GM21786 (cell line): Measurements from ENCODE around the gene ECHS1.
"Not testable (repeated sequence)": the region's sequence is repeated elsewhere in the genome, so short reads cannot be mapped to it uniquely, and the experiment has no call there.

Experiments used
- ATAC-seq: cut with Tn5 transposase; IDR thresholded peaks from one replicate; pipeline ENCODE4 v1.9.1; 2021; ENCODE audit not compliant: unreplicated experiment

The ECHS1 gene

DNA sequence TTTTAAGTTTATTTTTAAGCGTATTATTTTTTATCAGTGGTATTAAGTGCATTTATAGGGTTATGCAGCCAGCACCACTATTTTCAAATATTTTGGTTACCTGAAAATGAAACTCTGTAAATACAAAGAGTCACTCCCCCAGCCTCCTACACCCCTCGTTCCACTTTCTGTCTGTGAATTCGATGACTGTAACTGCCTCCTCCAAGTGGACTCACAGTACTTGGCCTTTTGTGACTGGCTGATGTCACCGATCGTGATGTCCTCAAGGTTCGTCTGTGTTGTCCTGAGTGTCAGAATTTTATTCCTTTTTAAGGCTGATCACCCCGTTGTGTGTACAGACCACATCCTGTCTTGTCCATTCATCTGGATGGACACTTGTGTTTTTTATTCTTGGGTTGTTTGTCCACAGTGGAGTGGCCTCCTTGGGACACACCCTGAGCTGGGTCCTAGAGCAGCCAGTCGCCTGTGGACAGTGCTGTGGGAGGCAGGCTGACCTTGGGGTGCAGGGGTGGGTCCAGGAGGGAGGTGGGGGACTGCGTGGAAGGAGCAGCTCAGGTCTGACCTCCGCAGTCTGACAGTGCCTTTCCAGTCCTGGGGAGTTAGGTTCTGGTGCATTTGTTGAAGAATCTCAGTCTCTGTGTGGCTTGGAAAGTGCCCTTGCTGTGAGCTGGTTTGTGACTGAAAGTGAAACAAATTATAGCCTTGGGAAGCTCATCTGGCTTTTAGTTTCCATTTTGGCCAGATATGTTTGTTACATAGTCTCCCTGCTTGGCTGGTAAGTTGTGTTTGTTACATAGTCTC is 27.7 kb upstream of the ECHS1 start:
- peak; percentile 76 for ATAC-seq

DNA sequence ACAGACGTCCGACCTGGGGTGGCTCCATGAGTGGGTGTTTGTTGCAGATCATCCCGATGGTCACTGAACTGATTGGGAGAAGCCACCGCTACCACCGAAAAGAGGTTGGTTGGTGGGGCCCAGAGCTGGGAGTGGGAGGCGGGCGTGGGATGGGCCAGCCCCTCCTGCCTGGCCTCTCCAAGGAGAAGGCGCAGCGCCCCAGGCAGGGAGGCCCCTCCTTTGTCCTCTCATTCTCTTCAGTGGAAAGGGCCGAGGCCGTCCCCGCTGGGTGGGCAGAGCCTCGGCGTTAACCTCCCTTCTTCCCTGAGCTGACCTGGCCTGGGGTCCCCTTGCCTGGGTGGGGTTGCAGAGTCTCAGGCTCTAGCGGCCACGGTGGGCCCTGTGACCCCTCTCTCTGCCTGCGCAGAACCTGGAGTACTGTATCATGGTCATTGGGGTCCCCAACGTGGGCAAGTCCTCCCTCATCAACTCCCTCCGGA is 26.0 kb upstream of the ECHS1 start:
- ATAC-seq: no peak

DNA sequence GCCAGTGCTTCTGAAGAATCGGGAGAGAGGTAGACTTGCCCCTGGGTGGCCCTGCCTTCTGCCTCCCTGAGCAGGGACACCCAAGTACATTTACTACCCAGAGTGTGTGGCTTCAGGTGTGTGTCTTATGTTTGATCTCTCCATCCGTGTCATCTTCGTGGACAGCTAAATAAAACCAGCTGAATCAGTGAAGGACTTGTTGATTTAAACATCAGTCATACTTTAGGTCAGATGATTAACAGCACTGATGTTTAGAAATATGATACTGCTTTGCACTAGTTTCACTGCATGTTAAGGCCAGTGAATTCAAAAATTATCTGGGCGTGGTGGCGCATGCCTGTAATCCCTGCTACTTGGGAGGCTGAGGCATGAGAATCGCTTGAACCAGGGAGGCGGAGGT is 24.8 kb upstream of the ECHS1 start:
- no peak for ATAC-seq

DNA sequence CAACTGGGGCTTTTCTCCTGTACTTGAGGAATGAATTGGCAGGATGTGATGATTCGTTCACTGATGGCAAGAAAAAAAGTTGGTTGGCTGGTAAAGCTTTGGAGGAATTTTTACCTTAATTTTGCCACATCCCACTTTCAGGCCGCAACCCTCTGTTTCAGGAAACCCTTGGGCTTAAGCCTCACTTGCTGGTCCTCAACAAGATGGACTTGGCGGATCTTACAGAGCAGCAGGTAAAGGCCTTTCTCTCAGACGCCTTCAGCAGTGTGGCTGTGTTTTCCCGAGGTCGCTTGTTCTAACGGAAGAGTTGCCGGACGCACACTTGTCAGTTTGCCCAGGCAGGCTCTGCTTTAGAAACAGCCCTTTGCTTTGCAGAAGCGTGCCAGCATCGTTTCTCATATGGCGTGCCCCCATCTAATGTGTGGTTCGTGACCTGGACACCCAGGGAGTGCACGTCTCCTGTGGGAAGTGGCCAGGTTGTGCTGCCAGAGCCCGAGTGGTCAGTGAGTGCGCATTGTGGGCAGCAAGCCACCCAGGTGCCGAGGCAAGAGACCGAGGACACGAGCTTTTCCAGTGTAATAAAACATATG is 23.0 kb upstream of the ECHS1 start:
- ATAC-seq: no peak

DNA sequence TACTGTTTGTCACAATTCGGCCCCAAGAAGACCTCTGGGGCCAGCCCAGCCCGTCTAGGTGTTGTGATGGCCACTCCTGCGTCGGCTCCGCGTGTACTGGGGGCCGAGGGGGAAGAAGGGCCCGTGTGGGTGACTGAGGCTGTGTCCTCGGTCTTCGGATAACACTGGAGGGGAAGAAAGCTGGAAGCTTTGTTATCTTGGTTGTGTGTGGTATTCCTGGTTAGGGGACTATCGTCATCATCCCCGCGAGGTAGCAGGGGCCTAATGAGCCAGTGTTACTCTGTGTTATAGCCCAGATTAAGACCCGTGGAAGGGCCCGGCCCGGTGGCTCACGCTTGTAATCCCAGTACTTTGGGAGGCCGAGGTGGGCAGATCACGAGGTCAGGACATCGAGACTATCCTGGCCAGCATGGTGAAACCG is 21.7 kb upstream of the ECHS1 start:
- no peak for ATAC-seq

DNA sequence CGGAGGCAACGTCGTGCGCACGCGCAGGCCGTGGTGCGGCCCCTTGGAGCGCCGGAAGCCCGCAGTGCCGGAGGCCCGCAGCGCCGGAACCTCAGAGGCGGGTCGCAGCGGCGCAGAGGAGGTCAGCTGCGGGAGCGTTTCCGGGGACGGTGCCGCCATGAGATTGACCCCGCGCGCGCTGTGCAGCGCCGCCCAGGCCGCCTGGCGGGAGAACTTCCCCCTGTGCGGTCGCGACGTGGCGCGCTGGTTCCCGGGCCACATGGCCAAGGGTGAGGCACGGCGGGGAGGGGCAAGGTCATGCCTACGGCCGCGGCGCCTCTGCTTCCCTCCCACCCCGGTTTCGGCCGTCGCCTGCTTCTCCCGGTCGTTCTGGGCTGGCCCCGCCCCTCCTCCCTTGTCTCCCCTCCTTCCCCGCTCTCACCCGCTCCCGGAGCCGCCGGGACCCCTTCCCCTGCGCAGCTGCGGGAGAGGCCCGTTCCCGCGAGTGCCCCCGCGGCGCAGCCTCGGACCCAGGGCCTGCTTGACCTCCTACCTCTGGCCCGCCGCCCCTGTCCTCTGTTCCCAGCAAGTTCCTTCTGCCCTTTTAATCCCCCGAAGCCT is 21.0 kb upstream of the ECHS1 start, which contains the start of gene MTG1:
Gene MTG1, plus strand, starts transcription at position 94 of the 600 bp plus-strand sequence. Its CDS starts 64 bp downstream, at position 158.
- ATAC-seq: peak; percentile 56

DNA sequence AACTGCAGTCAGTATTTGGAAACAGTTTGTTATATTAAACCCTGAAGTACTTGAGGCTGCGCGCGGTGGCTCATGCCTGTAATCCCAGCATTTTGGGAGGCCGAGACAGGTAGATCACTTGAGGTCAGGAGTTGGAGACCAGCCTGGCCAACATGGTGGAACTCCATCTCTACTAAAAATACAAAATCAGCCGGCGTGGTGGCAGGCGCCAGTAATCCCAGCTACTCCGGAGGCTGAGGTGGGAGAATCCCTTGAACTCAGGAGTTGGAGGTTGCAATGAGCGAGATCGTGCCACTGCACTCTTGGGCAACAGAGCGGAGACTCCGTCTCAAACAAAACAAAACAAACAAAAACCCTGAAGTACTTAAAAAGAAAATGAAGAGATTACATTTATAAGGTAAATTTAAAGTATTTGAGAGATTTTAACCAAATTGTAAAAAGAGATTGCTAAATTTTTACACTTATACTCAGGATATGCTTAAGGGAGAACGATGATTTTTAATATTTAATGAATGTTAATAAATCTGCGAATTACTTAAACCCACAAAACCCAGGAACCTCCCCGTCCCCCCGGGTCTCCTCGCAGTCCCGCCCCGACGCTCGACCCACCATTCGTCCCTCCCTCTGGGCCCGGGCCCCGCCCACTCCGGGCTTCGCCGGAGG is 20.4 kb upstream of the ECHS1 start:
- no peak for ATAC-seq

DNA sequence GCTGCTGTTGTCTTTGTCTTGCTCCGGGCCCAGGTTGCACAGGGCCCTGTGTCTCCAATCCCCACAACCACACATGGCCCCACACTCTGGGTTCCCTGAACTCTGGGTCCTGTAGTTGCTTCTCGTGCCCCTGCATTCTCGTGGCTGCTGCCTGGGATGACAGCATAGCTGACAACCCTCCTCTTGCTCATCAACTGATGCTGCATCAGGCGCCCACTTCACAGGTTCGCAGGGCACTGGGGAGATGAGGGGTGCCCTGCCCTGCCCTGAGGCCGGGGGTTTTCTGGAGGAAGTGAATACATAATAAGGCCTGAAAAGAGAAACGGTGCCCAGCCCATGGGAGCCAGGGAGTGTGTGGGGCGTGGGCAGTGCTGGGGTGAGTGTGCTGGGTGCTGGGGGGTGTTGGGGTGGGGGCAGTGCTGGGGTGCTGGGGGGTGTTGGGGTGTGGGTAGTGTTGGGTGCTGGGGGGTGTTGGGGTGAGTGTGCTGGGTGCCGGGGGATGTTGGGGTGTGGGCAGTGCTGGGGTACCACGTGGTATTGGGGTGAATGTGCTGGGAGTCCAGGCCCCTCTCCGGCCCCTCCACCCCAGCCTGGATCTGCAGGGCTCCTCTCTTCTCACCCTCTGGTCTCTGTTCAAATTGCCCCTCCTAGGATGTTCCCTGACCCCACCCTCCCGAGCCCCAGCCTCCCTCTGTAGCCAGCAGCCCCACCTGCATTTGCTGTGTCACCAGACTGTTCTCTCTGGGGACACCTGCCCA is 18.8 kb upstream of the ECHS1 start:
- no peak for ATAC-seq

DNA sequence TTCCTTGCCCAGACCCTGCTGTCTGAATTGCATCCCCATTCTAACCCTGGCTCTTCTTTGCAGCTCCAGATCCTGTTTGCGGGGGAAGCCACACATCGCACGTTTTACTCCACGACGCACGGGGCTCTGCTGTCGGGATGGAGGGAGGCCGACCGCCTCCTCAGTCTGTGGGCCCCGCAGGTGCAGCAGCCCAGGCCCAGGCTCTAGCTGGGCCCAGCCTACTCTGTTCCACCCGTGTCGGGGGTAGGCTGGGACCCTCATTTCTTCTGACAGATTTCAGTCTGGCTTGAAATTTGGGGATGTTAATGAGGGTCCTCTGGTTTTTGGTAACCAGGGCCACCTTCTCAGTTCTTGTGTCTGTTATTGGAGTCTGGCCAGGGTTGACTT is 18.1 kb upstream of the ECHS1 start:
- no peak for ATAC-seq

DNA sequence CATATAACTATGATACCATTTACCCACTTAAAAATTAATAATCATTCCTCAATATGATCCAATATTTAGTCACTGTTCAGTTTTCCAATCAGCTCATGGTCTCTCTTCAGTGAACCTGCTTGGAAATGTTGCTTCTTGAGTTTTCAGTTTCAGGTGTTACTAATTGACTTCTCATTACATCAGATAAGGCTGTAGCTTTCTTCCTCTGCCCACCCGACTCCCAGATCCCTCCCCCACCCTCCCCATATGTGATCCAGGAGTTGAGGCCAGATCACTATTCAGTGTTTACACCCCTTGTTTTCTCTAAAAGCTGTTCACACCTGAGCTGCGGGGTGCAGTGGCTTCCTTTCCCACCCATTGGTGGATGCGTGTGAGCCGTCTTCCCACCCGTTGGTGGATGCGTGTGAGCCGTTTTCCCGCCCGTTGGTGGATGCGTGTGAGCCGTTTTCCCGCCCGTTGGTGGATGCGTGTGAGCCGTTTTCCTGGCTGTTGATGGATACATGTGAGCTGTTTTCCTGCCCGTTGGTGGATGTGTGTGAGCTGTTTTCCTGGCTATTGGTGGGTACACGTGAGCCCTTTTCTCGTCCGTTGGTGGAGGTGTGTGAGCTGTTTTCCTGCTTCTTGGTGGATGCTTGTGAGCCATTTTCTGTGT is 17.6 kb upstream of the ECHS1 start:
- no peak for ATAC-seq

DNA sequence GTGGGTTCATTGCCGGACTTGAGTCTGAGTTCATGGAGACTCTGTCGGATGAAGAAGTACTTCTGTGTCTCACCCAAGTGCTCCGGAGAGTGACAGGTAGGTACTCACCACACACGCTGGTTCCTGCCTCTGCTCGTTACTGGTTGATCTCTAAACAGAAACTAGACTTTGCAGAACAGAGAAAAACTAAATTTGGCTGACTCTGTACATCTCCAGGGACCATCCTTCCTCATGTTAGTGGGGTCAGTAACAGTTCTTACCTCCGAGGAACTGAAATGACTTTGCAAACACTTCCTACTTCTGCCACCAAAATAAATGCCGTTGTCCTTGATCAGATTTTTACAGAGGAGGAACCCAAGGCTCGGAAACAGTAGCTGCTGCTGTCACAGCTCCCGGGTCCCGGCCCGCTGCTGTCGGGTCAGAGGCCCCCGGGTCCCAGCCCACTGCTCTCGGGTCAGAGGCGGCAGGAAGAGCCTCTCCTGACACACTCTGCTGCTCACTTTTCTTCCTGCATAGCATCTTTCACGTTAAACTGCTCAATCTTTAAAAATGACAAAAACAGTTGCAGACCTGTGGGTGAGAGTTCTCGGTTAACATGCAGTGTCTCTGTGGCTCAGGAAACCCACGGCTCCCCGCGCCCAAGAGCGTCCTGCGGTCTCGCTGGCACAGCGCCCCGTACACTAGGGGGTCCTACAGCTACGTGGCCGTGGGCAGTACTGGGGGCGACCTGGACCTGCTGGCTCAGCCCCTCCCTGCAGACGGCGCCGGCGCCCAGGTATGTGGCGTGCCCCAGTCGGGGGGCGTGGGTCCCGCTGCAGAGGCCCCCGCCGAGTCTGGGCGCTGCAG is 16.0 kb upstream of the ECHS1 start:
- peak; percentile 81 for ATAC-seq

DNA sequence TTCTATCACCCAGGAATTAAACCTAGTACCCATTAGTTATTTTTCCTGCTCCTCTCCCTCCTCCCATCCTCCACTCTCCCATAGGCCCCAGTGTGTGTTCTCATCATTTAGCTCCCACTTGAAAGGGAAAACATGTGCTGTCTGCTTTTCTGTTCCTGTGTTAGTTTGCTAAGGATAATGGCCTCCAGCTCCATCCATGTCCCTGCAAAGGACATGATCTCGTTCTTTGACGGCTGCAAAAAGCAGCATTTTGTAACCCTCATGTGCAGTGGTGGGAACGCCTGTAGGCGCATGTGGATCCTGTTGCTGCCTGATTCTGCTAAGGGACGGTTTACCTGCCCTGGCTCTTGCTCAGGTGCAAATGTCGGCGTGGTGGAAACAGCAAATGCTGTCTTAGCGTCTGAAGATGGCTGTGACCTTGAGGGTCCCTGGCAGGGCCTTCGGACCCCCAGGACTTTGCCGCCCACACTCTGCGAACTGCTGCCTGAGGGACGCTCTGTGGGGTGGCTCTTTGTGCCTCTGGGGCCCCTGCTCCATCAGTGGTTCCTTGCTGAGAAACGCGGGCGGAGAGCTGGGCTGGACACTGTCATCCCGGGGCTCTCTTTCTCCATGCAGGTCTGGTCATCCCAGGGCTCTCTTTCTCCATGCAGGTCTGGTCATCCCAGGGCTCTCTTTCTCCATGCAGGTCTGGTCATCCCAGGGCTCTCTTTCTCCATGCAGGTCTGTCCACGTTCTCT is 15.2 kb upstream of the ECHS1 start:
- no peak for ATAC-seq

DNA sequence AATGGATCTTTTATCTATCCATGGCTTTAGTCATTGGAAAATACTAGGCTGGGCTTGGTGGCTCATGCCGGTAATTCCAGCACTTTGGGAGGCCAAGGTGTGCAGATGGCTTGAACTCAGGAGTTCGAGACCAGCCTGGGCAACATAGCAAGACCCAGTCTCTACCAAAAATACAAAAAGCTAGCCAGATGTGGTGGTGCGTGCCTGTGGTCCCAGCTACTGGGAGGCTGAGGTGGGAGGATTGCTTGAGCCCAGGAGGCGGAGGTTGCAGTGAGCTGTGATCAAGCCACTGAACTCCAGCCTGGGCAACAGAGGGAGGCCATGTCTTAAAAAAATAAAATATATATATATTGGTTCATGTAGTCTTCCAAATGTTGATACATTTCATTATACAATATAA is 13.8 kb upstream of the ECHS1 start:
- not testable (repeated sequence) for ATAC-seq

DNA sequence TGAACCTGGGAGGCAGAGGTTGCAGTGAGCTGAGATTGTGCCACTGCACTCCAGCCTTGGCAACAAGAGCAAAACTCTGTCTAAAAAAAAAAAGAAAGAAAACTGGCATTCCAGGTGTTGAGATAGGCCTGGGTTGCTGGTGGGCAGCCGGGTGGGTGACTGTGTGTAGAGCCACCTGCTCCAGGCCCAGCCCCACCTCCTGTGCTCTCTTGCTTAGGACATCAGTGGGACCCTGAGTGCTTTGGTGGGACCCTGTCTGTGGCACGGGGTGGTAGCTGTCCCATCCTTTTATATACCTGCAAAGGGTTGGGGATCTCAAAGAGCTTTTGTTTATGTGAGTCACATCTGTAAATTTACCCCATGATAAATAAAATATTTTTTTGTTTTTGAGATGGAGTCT is 12.1 kb upstream of the ECHS1 start:
- ATAC-seq: no peak

DNA sequence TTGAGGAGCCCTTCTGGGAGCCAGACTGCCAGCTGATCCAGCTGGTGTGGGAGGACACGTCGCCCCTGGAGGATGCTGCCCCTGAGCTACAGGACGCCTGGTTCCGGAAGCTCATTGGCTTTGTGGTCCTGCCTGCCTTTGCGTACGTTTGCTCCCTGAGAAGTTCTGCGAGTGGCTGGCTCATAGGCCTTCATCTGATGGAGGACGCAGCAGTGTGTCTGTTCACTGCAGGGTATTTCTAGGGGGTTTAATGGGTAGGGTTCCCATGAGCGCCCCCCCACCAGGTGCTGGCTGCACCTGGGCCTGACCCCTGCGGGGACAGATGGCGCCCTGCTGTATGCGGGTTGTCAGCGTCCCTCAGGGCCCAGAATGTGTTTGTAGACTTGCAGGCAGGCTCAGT is 10.9 kb upstream of the ECHS1 start:
- no peak for ATAC-seq

DNA sequence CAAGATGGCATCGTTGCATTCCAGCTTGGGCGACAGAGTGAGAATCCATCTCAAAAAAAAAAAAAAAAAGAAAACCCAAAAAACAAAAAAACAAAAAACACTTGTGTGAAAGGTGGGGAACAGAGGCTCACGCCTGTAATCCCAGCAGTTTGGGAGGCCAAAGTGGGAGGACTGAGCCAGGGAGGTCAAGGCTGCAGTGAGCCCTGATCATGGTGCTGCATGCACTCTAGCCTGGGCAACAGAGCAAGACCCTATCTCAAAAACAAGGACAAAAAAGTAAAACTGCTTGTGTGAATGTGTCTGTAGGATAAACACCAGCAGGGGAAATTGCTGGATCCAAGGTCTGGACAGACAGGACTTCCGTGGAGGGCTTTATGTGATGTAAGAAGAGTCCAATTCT is 10.4 kb upstream of the ECHS1 start:
- no peak for ATAC-seq

DNA sequence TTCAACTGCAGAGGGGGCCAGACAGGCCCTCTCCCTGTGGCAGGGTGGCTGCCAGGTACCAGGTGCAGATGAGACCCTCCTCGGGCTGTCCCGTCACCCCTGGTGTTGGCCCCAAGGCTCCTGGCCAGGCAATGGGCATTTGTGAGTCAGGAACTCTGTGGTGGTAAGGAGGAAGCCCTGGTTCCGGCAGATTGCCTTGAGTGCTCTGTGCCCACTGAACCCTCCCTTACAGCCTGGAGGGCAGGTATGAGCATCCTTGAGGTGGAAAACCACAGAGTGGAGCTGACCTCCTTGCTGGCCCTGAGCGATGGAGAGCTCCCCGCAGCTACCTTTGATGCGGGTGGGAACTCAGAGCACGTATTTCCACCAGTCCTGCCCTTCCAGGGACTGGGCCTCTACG is 7.9 kb upstream of the ECHS1 start:
- no peak for ATAC-seq

DNA sequence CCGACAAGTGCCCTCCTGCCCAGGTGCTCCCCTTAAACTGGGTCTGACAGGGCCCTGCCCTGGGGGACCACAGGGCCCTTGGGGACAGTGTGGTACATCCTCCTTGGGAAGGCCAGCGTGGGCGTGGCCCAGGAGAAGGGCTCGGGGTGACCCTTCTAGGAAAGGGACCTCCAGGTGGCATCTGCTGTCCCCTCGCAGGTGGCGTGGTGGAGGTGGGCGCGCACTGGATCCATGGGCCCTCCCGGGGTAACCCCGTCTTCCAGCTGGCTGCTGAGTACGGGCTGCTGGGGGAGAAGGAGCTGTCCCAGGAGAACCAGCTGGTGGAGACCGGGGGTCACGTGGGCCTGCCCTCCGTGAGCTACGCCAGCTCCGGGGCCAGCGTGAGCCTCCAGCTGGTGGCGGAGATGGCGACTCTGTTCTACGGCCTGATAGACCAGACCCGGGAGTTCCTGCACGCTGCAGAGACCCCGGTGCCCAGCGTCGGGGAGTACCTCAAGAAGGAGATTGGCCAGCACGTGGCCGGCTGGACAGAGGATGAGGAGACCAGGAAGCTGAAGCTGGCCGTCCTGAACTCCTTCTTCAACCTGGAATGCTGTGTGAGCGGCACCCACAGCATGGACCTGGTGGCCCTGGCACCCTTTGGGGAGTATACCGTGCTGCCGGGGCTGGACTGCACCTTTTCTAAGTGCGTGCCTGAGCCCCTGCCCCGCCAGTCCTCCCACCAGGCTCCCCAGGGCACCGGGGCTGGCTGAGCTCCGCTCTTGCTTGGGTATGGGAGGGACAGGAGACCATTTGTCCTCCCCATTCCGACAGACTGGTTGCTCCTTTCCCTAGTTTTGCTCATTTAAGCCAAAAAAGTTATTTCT is 6.9 kb upstream of the ECHS1 start:
- ATAC-seq: no peak
